GM12875 (cell line): ENCODE results near the gene HS3ST3A1.
"Not testable (repeated sequence)": the region's sequence is repeated elsewhere in the genome, so short reads cannot be mapped to it uniquely, and the experiment has no call there.

Experiments
- H3K4me3 ChIP-seq: one replicate; pipeline ENCODE4 v1.5.1; 2011; ENCODE audit warnings: low read depth, low read length, control low read depth
- TF ChIP-seq, protein P1 (sequence below): IDR thresholded peaks from 2 replicates; pipeline ENCODE4 v1.5.1; 2011; ENCODE audit warnings: low read depth, mild to moderate bottlenecking, control low read depth, inconsistent platforms, low read length, moderate library complexity, borderline replicate concordance; ENCODE audit not compliant: insufficient read depth

HS3ST3A1 gene

DNA sequence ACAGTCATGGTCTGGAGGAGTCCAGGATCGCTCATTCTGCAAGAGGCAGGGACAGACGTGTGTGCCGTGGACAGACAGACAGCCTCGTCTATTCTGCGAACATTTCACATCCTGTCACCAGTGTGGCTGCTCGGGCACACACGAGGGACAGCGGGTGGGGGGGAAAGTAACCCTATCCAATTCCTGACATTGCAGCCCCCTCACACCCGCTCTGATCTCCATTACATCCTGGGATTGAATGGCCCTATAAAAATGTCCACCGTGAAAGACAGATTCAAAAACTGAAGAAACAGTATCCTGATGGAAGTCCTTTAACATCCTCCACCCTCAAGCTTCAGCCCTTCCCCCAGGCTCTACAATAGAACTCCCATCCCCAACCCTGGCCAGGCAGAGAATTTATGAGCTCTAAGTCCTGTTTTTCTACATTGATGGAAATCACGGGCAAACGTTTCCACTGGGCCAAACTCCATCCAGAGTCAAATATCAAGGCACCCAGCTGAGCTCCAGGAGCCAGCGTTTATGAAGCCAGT lies 39.4 kb downstream of the HS3ST3A1 start:
- no peak overlapping the region for H3K4me3 ChIP-seq
- TF ChIP-seq, protein P1, sequence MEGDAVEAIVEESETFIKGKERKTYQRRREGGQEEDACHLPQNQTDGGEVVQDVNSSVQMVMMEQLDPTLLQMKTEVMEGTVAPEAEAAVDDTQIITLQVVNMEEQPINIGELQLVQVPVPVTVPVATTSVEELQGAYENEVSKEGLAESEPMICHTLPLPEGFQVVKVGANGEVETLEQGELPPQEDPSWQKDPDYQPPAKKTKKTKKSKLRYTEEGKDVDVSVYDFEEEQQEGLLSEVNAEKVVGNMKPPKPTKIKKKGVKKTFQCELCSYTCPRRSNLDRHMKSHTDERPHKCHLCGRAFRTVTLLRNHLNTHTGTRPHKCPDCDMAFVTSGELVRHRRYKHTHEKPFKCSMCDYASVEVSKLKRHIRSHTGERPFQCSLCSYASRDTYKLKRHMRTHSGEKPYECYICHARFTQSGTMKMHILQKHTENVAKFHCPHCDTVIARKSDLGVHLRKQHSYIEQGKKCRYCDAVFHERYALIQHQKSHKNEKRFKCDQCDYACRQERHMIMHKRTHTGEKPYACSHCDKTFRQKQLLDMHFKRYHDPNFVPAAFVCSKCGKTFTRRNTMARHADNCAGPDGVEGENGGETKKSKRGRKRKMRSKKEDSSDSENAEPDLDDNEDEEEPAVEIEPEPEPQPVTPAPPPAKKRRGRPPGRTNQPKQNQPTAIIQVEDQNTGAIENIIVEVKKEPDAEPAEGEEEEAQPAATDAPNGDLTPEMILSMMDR, result no peak

DNA sequence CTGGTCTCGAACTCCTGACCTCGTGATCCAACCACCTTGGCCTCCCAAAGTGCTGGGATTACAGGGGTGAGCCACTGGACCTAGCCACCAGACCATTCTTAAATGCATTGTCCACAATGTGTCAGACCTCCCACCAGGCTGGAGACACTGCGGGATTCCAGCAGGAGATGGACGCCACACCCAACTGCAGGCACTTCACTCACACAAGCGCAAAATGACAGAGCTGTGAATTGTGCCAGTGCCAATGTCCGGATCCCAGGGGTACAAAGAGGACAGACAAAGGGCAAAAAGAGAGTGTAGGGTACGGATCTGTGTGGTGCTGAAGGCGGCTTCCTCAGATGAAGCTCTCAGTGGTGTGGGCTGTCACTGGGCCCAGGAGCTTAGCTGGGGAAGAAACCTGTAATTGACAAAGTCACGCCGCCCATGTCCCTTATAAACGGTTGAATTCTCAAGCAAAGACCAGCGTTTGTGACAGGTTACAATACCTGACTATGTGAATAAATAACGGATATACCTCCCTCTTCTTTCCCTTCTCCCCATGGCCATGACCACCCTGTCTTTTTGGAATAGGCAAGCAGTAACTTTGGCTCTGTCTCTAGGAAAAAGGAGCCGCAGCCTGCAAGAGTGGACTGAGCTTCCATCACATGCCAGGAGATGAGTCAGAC lies 40.0 kb downstream of the HS3ST3A1 start:
- TF ChIP-seq, protein P1, result no peak
- H3K4me3 ChIP-seq, result no peak overlapping the region

DNA sequence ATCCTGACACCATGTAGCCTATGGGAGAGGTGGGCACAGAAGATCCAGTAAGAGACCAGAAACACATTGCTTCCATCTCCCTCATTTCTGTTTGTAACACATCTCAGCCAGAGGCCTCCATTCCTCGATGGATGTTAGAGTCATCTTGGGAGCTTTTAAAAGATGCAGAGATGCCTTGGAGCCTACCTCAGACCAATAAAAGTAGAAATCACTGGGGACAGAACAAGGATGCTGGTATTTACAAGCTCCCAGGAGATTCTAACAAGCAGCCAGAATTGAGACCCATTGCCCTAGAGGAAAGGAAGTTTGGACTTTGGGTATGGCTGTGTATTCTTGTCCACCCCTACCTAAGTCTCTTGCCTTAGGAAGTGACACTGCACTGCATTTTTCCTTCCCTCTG lies 40.8 kb downstream of the HS3ST3A1 start:
- TF ChIP-seq, protein P1, result no peak

DNA sequence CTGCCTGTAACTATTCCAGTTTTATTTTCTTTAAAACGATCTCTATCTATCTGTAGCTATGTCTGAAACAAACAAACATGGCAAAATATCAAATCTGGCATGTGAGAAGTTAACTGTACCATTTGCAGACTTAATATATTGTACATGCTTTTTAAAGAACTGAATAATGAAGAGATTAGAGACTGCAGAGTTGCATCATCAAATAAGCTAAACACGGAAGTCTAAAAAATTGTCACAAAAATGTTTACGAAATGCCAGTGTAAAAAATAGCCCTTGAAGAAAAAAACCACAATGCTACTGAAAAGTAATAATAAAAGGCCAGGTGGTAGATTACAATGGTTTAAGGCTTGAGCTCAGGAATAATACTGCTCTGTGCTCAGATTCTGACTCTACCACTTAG lies 43.1 kb downstream of the HS3ST3A1 start:
- TF ChIP-seq, protein P1, result no peak

More for the DNA sequence above, 40.8 kb downstream of the HS3ST3A1 start:
- H3K4me3 ChIP-seq, result no peak overlapping the region

DNA sequence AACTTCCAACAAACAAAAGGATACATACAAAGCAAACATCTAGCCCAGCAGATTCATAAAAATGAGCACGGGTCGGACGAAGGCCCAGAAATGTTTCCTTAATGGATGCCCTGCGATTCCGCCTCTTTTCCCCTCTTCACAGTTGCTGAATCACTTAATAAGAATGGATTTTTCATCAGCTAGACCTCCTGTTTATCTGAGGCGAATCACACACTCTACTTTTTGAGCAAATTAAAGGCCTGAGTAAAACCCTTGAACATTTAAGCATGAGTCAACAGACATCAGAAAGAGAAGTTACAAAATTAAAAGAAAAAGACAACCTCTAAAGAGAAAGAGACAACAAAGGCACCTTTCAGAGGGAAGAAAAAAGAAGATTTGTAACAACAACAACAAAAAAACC lies 44.7 kb downstream of the HS3ST3A1 start:
- TF ChIP-seq, protein P1, result no peak
- H3K4me3 ChIP-seq, result no peak overlapping the region

More for the DNA sequence above, 43.1 kb downstream of the HS3ST3A1 start:
- H3K4me3 ChIP-seq, result no peak overlapping the region

DNA sequence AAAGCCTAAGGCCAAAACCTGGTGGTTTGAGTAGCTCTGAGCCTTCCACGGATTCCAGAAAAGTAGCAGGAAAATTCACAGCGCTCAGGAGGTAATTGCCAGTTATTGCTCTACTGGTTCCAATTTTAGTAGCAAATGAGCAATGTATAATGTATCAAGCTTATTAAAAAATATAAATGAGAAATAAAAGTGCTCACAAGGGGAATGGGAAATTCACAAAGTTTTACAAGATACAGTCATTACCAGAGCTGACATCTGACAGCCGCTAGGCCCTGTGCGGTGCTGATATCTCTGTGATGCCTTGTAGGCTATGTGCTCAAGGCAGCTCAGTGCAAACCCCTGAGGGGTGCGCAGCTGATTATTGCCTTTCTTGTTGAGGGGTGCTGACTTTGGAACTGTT lies 47.5 kb downstream of the HS3ST3A1 start:
- no peak overlapping the region for H3K4me3 ChIP-seq
- TF ChIP-seq, protein P1, result no peak

GRCh38 chr17:13550291-13550690 lies 51.4 kb downstream of the HS3ST3A1 start:
- TF ChIP-seq, protein P1, result no peak
- H3K4me3 ChIP-seq, result no peak overlapping the region

- H3K4me3 ChIP-seq, result not testable (repeated sequence)
Measured at GRCh38 chr17:13548576-13548975, 53.2 kb downstream of the HS3ST3A1 start.
